Left lobe of liver (tissue), 2 donors: ENCODE data around the gene SACS. TPM values are rescaled to one million over a fixed set of nuclear protein-coding genes. Genes with fewer than 3 reads are reported as not detected.

Experiments used
- ATAC-seq: fragments of 200-7000 bp; cut with Tn5 transposase; one replicate; pipeline ENCODE4 v1.9.1; 2020; ENCODE audit warnings: mild to moderate bottlenecking, moderate library complexity
- DNase-seq: peaks from one replicate; pipeline ENCODE4 v3.0.0-alpha.2; 2020; ENCODE audit warnings: low spot score
- total RNA-seq: library from RNA; stranded (reverse); gene quantifications from one replicate; pipeline ENCODE4 v1.2.1, GENCODE V29; 2021
- donor health status: DM: no; HTN: no; CAD: no; lungs with moderate emphysema.
- donor health status: DM: no; HTN: yes; CAD: no.

The SACS gene
- total RNA-seq, 1 donor from 2014 or later = 2.0 TPM

GRCh38 chr13:23365652-23366051, 67.8 kb downstream of the SACS start:
- ATAC-seq = no peak
- no peak for DNase-seq

- DNase-seq = no peak
- no peak for ATAC-seq
Observed at GRCh38 chr13:23359882-23360281, 73.6 kb downstream of the SACS start.

DNA sequence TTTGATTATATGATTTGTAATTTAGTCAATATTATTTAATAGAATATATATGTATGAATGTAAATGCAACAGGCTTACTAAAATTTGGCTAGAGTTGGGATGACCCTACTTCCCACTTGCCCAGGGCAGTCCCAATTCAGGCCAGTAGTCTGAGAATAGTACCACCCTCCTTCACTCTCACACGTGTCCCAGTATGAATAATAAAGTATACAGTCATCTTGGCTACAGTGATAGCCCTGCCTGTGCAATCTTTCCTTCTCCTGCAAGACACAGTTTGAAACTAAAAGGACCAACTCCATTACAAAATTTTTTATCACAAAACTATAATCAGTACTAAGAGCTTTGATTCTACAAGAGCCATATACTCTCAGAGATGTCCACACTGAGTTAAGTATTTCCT, 76.2 kb downstream of the SACS start:
- DNase-seq = no peak
- ATAC-seq = no peak

DNA sequence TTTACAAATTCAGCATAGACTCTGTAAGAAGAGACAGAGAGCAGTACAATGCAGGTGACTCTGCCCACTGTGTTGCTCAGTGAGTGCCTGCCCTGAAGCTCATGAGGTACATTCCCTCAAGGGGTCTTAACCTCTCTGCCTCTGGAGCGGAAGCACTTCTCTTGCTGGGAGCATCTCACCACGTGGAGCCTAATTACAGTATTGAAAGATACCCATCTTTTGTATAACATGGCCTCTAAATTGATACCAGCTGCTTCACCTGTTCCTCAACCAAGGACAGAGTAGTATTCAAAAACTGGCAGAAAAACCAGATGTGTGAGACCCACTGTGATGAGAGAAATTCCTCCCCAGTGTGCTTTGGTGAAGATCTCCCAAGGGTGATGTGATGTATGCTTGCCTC, 77.1 kb downstream of the SACS start:
- DNase-seq = no peak
- no peak for ATAC-seq

- no peak for DNase-seq
- no peak for ATAC-seq
Observed at GRCh38 chr13:23354520-23354919, 79.0 kb downstream of the SACS start.

GRCh38 chr13:23352161-23352560, 81.3 kb downstream of the SACS start:
- no peak for DNase-seq
- no peak for ATAC-seq

- ATAC-seq = no peak
- DNase-seq = no peak
Observed at GRCh38 chr13:23350009-23350408, 83.5 kb downstream of the SACS start.

DNA sequence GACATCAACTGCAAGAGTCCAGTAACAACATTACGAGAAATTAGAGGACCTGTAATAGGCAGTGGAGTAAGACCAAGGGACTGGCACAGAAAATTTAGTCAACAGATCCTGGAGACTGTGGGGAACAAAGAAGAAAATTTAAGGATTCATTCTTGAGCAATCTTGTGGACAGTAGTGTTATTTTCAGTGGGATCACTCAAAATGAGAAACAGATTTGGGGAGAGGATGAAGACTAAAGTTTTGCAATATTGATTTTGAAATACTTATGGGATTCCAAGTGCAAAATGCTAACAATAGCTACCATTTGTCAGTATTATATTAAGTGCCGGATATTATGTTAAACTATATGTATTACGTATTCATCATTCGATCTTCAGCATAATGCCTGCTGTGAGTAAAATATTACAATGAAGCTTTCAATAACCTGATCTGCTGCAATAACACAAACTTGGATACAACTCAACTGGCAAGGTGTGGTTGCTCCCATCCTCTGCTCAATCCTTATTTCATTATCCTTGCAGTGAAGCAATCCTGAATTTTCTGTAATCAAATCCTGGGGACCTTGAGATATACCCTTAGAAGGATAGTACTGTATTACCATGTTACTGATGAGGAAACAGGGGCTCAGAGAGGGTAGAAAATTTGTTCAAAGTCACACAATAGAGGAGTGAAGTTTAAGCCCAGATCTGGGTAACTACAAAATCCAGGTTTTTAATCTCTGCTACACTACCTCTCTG, 84.2 kb downstream of the SACS start:
- ATAC-seq = no peak
- DNase-seq = no peak

GRCh38 chr13:23348262-23349127, 85.0 kb downstream of the SACS start:
- DNase-seq = no peak
- no peak for ATAC-seq

GRCh38 chr13:23347601-23348000, 85.9 kb downstream of the SACS start:
- DNase-seq (no peak), ATAC-seq (no peak)

GRCh38 chr13:23344931-23345595, 88.4 kb downstream of the SACS start:
- ATAC-seq = no peak
- no peak for DNase-seq

- ATAC-seq (no peak), DNase-seq (no peak)
Observed at GRCh38 chr13:23339225-23339624, 94.3 kb downstream of the SACS start.

DNA sequence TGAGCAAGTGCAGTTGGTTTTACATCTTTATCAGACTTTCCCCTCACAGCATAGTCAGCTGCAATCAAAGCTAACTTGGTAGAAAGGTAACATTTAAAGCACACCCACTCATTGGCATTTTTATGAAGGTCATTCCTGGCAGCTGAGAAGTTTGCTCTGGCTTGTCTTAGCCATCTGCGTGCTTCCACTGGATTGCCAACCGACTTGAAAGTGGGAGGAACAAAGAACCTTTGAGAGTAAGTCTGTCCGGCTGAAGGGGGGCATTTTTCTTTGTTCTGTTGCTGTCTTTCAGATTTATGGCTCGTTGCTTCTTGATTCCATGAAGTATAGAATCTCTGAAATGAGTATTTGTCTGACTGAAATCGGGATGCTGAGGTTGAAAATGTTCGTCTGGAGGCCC, 103.1 kb downstream of the SACS start:
- DNase-seq = no peak
- no peak for ATAC-seq

GRCh38 chr13:23325191-23325590, 108.3 kb downstream of the SACS start:
- DNase-seq (no peak), ATAC-seq (no peak)

- ATAC-seq (no peak), DNase-seq (no peak)
Observed at GRCh38 chr13:23323946-23324709, 109.4 kb downstream of the SACS start.

- ATAC-seq (no peak), DNase-seq (no peak)
Observed at GRCh38 chr13:23322353-23323336, 110.9 kb downstream of the SACS start.

DNA sequence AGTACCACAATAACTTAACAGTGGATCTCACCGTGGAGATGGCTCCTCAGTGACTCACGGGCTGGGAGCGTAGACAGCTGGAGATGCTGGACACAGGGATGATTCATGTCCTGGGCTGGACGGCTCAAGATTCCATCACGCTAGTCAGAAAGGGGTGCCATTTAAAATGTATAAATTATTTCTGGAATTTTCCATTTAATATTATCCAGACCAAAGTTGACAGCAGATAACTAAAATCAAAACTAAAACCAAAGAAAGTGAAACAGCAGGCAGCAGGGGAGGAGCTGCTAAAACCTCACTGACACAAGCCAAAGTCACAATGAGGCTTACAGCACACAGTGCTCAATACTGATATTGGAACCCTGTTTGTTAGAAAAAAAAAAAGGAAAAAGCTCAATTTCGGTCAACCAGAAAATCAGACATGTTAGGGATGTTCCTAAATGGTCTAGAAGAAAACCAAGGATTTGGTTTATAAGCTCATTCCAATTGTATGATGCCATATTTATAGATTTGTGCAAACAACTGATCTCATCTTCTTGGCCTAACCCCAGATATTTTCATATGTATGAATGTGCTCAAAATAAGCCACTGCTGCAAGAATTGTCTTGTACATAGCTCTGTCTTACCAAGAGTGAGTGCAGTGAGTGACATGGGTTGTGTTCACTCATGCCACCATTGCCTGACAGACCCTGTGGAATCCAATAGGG, 111.8 kb downstream of the SACS start:
- no peak for DNase-seq
- no peak for ATAC-seq

DNA sequence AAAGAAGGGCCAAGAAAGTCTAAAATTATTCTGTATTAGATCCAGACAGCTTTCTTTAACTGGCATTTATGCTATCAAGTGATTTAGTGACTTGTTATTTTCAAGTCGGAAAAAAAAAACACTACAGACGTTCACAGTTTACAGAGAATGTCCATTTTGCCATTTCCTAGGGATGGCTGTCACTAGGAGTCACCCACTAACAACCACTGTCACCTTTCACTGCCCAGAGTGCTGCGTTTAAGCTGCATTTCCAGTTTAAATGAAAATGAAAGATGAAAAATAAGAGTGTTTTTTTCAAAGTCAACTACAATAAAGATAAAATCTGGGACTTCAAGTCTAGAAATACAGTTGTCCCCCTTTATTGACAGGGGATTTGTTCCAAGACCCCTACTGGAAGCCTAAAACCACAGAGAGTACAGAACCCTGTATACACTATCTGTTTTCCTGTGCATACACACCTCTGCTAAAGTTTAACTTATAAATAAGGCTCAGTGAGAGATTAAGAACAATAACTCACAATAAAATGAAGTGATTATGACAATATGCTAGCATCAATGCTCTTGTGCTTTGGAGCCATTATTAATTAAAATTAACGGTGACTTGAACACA, 112.5 kb downstream of the SACS start:
- ATAC-seq = no peak
- no peak for DNase-seq

- no peak for DNase-seq
- no peak for ATAC-seq
Observed at GRCh38 chr13:23319883-23320224, 113.6 kb downstream of the SACS start.
